Hypothalamus (tissue), 51 donors: ENCODE results near the gene WNT2B.
"Not testable (repeated sequence)": the region's sequence is repeated elsewhere in the genome, so short reads cannot be mapped to it uniquely, and the experiment has no call there.

Experiments
- DNase-seq, 51 donors: peaks; one replicate each; lab custom pipeline; 2025; lab: John Stamatoyannopoulos, UW

The WNT2B gene

GRCh38 chr1:112508278-112509004, at the start of gene WNT2B:
Gene WNT2B, plus strand, starts transcription at chr1:112508965. Its CDS starts 298 bp downstream, at chr1:112509263.
- DNase-seq, result peak in 7 of 51 donors; percentile 7 to 40 (median 29)

- no peak for DNase-seq
Observed at GRCh38 chr1:112460615-112461014, 48.1 kb upstream of the WNT2B start.

GRCh38 chr1:112461200-112461871, 47.4 kb upstream of the WNT2B start:
- DNase-seq, result no peak

GRCh38 chr1:112462953-112463279, 45.8 kb upstream of the WNT2B start:
- DNase-seq, result no peak

- DNase-seq, result peak in 1 of 51 donors; percentile 5
Observed at GRCh38 chr1:112464501-112464900, 44.3 kb upstream of the WNT2B start.

GRCh38 chr1:112465122-112465521, 43.6 kb upstream of the WNT2B start:
- peak in 20 of 51 donors; percentile 4 to 76 (median 34) for DNase-seq

GRCh38 chr1:112466078-112466660, 42.6 kb upstream of the WNT2B start:
- peak; percentile 58 to 97 (median 91) for DNase-seq

- not testable (repeated sequence) for DNase-seq
Observed at GRCh38 chr1:112470324-112470723, 38.4 kb upstream of the WNT2B start.

- no peak for DNase-seq
Observed at GRCh38 chr1:112470966-112471365, 37.8 kb upstream of the WNT2B start.

GRCh38 chr1:112472142-112472541, 36.6 kb upstream of the WNT2B start:
- no peak for DNase-seq

- DNase-seq, result no peak
Observed at GRCh38 chr1:112477550-112477949, 31.2 kb upstream of the WNT2B start.

GRCh38 chr1:112478314-112478713, 30.5 kb upstream of the WNT2B start:
- DNase-seq, result no peak

- not testable (repeated sequence) for DNase-seq
Observed at GRCh38 chr1:112486063-112486462, 22.7 kb upstream of the WNT2B start.

GRCh38 chr1:112487686-112488085, 21.1 kb upstream of the WNT2B start:
- not testable (repeated sequence) for DNase-seq

- no peak for DNase-seq
Observed at GRCh38 chr1:112488141-112488540, 20.6 kb upstream of the WNT2B start.

- no peak for DNase-seq
Observed at GRCh38 chr1:112492076-112492475, 16.7 kb upstream of the WNT2B start.

- no peak for DNase-seq
Observed at GRCh38 chr1:112493351-112493750, 15.4 kb upstream of the WNT2B start.

GRCh38 chr1:112496290-112496689, 12.5 kb upstream of the WNT2B start:
- DNase-seq, result no peak

GRCh38 chr1:112501810-112502641, 6.7 kb upstream of the WNT2B start:
- DNase-seq, result peak in 49 of 51 donors; percentile 24 to 84 (median 61)

- peak in 1 of 51 donors; percentile 34 for DNase-seq
Observed at GRCh38 chr1:112502826-112503225, 5.9 kb upstream of the WNT2B start.
